ENCODE data around the gene RAMP1.

RAMP1 gene

DNA sequence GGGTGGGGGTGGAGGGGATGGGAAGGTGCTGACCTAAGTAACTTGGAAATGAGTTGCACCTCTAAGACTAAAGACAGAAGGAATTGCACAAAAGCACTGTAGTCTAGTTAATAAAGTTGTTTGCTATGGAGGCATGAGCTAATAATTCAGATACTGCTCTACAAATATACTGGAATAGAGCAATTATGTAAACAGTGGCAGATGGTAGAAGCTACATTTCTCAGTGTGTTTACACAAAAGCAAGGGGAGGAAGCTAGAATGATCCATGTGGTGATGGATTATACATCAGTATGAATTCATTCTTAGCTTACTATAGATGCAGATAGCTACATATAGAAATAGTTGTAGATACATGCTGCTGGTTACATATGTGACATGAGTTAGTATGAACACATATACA is 79.8 kb downstream of the RAMP1 start:
- ATAC-seq (ENCODE audit: low read depth) = no peak
- no peaks in the 10 kb centered on the region for H3K27me3 ChIP-seq (ENCODE audit: insufficient read depth, poor library complexity, severe bottlenecking)
- DNase-seq (ENCODE audit: low spot score) = no peak
- TF ChIP-seq, protein P1, sequence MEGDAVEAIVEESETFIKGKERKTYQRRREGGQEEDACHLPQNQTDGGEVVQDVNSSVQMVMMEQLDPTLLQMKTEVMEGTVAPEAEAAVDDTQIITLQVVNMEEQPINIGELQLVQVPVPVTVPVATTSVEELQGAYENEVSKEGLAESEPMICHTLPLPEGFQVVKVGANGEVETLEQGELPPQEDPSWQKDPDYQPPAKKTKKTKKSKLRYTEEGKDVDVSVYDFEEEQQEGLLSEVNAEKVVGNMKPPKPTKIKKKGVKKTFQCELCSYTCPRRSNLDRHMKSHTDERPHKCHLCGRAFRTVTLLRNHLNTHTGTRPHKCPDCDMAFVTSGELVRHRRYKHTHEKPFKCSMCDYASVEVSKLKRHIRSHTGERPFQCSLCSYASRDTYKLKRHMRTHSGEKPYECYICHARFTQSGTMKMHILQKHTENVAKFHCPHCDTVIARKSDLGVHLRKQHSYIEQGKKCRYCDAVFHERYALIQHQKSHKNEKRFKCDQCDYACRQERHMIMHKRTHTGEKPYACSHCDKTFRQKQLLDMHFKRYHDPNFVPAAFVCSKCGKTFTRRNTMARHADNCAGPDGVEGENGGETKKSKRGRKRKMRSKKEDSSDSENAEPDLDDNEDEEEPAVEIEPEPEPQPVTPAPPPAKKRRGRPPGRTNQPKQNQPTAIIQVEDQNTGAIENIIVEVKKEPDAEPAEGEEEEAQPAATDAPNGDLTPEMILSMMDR (IDR thresholded peaks at IDR 0.05; ENCODE audit: poor library complexity, severe bottlenecking) = no peak
- H3K4me3 ChIP-seq (ENCODE audit: severe bottlenecking) = no peak overlapping the region
- peaks cover 11% of the 10 kb centered on the region for H3K4me1 ChIP-seq (ENCODE audit: insufficient read depth, poor library complexity, severe bottlenecking)
- H3K27ac ChIP-seq (ENCODE audit: poor library complexity, severe bottlenecking) = no peak overlapping the region
- H3K9me3 ChIP-seq (ENCODE audit: severe bottlenecking) = no peaks in the 10 kb centered on the region
- H3K36me3 ChIP-seq (ENCODE audit: low read depth) = no peaks in the 10 kb centered on the region

DNA sequence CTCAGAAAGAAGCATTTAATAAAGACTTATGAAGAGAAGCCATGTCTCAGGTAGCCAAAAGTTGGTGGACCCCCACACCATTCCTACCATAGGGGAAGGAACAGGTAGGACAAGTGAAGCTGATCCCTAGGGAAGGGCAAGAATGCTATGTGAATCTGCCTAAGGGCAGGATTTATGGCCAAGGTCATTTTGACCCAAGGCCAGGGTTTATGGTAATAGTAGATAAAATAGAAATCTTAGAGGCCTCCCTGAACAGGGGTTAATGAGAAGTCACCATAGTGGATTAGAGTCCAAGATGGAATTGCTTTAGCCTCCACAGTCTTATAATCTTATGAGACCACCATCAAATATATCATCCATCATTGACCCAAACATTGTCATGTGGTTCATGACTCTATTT is 81.4 kb downstream of the RAMP1 start:
- peaks cover 5% of the 10 kb centered on the region for H3K4me1 ChIP-seq (ENCODE audit: insufficient read depth, poor library complexity, severe bottlenecking)
- no peak for ATAC-seq (ENCODE audit: low read depth)
- H3K9me3 ChIP-seq (ENCODE audit: severe bottlenecking) = no peaks in the 10 kb centered on the region
- no peaks in the 10 kb centered on the region for H3K36me3 ChIP-seq (ENCODE audit: low read depth)
- no peak overlapping the region for H3K27ac ChIP-seq (ENCODE audit: poor library complexity, severe bottlenecking)
- no peak for DNase-seq (ENCODE audit: low spot score)
- no peak overlapping the region for H3K4me3 ChIP-seq (ENCODE audit: severe bottlenecking)
- no peaks in the 10 kb centered on the region for H3K27me3 ChIP-seq (ENCODE audit: insufficient read depth, poor library complexity, severe bottlenecking)
- TF ChIP-seq, protein P1 (IDR thresholded peaks at IDR 0.05; ENCODE audit: poor library complexity, severe bottlenecking) = no peak

DNA sequence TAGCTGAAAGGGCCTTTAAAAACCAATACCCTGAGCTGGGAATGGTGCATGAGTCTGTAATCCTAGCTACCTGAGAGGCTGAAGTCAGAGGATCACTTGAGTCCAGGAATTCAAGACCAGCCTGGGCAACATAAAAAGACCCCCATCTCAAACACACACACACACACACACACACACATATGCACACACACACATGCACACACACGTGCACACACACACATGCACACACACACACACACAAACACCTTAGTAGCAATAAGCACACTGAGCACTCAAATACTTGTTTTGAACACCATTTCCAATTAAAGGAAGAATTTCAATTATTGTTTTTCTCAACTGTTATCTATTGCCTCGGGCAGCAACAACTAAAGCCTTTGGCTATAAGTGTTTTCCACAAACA is 81.8 kb downstream of the RAMP1 start:
- Histone ChIP-seq H3K9me3 (ENCODE audit: severe bottlenecking) (no peaks in the 10 kb centered on the region), H3K4me1 (ENCODE audit: insufficient read depth, poor library complexity, severe bottlenecking) (peaks cover under 1% of the 10 kb centered on the region), H3K4me3 (ENCODE audit: severe bottlenecking) (no peak overlapping the region), H3K27ac (ENCODE audit: poor library complexity, severe bottlenecking) (no peak overlapping the region), H3K36me3 (ENCODE audit: low read depth) (no peaks in the 10 kb centered on the region), H3K27me3 (ENCODE audit: insufficient read depth, poor library complexity, severe bottlenecking) (no peaks in the 10 kb centered on the region)
- TF ChIP-seq, protein P1 (IDR thresholded peaks at IDR 0.05; ENCODE audit: poor library complexity, severe bottlenecking) = no peak
- DNase-seq (ENCODE audit: low spot score) (no peak), ATAC-seq (ENCODE audit: low read depth) (no peak)

DNA sequence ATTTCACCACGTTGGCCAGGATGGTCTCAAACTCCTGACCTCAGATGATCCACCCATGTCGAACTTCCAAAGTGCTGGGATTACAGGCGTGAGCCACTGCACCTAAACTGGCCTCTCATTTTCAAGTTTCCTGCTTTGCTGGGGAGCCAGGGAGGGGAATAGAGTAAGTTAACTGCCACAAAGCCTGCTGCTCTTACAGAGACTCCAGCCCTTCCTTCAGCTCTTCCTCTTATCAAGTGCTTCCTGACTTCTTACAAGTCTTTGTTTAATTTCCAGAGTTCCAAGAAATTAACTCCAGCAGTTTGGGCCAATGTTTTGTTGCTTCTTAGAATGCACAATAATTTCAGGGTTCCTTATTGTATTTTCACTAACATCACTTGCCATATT is 83.1 kb downstream of the RAMP1 start:
- H3K27me3 ChIP-seq (ENCODE audit: insufficient read depth, poor library complexity, severe bottlenecking) = no peaks in the 10 kb centered on the region
- H3K4me3 ChIP-seq (ENCODE audit: severe bottlenecking) = no peak overlapping the region
- ATAC-seq (ENCODE audit: low read depth) (no peak), DNase-seq (ENCODE audit: low spot score) (no peak)
- H3K36me3 ChIP-seq (ENCODE audit: low read depth) = no peaks in the 10 kb centered on the region
- TF ChIP-seq, protein P1 (IDR thresholded peaks at IDR 0.05; ENCODE audit: poor library complexity, severe bottlenecking) = no peak
- H3K27ac ChIP-seq (ENCODE audit: poor library complexity, severe bottlenecking) = no peak overlapping the region
- no peaks in the 10 kb centered on the region for H3K4me1 ChIP-seq (ENCODE audit: insufficient read depth, poor library complexity, severe bottlenecking)
- H3K9me3 ChIP-seq (ENCODE audit: severe bottlenecking) = no peaks in the 10 kb centered on the region

DNA sequence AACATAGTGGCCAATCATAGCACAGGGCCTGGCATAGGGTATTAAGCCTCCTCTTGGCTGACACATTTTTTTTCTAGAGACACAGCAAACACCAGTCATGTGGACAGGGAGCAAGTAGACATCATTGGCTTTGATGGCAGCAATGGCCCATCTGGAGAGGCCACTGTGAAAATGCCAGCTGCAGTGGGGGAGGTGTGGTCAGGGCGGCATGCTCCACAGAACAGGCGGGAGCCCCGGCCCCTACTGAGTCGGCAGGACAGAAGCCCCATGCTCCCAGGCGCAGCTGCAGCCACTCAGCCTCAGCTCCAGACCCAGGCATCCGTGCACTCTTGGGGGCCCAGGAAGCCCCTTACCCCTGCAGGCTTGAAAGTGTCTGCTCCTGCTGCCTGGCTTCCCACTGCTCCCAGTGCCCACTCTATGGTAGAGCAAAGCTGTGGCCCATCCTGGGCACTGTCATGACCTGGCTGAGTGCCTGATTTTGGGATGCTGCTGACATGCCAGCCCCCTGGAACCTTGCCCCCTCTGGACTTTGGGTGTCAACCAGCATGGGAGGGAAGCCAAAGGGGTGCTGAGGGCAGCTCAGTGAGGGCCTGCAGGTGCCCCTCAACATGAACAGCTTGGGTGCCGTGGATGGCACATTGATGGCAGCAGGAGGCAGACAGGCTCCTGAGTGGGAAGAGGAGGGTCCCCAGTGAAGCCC is 84.1 kb downstream of the RAMP1 start:
- Histone ChIP-seq H3K36me3 (ENCODE audit: low read depth) (no peaks in the 10 kb centered on the region), H3K4me1 (ENCODE audit: insufficient read depth, poor library complexity, severe bottlenecking) (no peaks in the 10 kb centered on the region), H3K4me3 (ENCODE audit: severe bottlenecking) (no peak overlapping the region), H3K27me3 (ENCODE audit: insufficient read depth, poor library complexity, severe bottlenecking) (no peaks in the 10 kb centered on the region), H3K9me3 (ENCODE audit: severe bottlenecking) (no peaks in the 10 kb centered on the region), H3K27ac (ENCODE audit: poor library complexity, severe bottlenecking) (no peak overlapping the region)
- TF ChIP-seq, protein P1 (IDR thresholded peaks at IDR 0.05; ENCODE audit: poor library complexity, severe bottlenecking) = no peak
- ATAC-seq (ENCODE audit: low read depth) (no peak), DNase-seq (ENCODE audit: low spot score) (no peak)
